Fibroblast of lung (primary cell): Measurements from ENCODE around the gene PRSS12. TPM values are rescaled to one million over a fixed set of nuclear protein-coding genes. Genes with fewer than 3 reads are reported as not detected.
"Not testable (repeated sequence)": the region's sequence is repeated elsewhere in the genome, so short reads cannot be mapped to it uniquely, and the experiment has no call there.

ENCODE experiments used
- DNase-seq, 2 donors: peaks; one replicate each; pipeline versions ENCODE4 v3.0.0 to v3.0.0-alpha.2; 2010; ENCODE audit warnings: low read depth in 2 of 2
- H2AFZ ChIP-seq: 2 replicates; pipeline ENCODE4 v1.5.1; 2012; ENCODE audit warnings: low read length, control low read depth, inconsistent platforms
- H3K27ac ChIP-seq: 2 replicates; pipeline ENCODE4 v1.5.1; 2011; ENCODE audit warnings: low read length, control low read depth; ENCODE audit not compliant: insufficient read depth
- H3K27me3 ChIP-seq: 2 replicates; pipeline ENCODE4 v1.5.1; 2011; ENCODE audit warnings: mild to moderate bottlenecking, low read length; ENCODE audit not compliant: control insufficient read depth, insufficient read depth
- H3K36me3 ChIP-seq: 2 replicates; pipeline ENCODE4 v1.5.1; 2011; ENCODE audit warnings: low read length; ENCODE audit not compliant: control insufficient read depth, insufficient read depth
- H3K4me1 ChIP-seq: 2 replicates; pipeline ENCODE4 v1.5.1; 2011; ENCODE audit warnings: low read length; ENCODE audit not compliant: control insufficient read depth, insufficient read depth; ENCODE audit errors: extremely low read depth
- H3K4me2 ChIP-seq: 2 replicates; pipeline ENCODE4 v1.5.1; 2011; ENCODE audit warnings: low read length, control low read depth; ENCODE audit not compliant: insufficient read depth; ENCODE audit errors: extremely low read depth
- H3K4me3 ChIP-seq, 4 experiments: fragments of 200-600 bp in 1 of 4; sonication (generic) in 1 of 4; replicated peaks in 1 of 4; 2 replicates each; pipeline ENCODE4 v1.5.1; 2011 to 2016; ENCODE audit warnings: low read length in 4 of 4, low read depth in 3 of 4, mild to moderate bottlenecking in 3 of 4, control low read depth in 2 of 4, inconsistent platforms in 1 of 4, mixed read lengths in 1 of 4; ENCODE audit not compliant: insufficient read depth in 1 of 4; ENCODE audit errors: control extremely low read depth in 1 of 4
- H3K79me2 ChIP-seq: 2 replicates; pipeline ENCODE4 v1.5.1; 2012; ENCODE audit warnings: mild to moderate bottlenecking, low read length, inconsistent platforms; ENCODE audit not compliant: control insufficient read depth, insufficient read depth
- H3K9ac ChIP-seq: 2 replicates; pipeline ENCODE4 v1.5.1; 2011; ENCODE audit warnings: mild to moderate bottlenecking, low read length, control low read depth; ENCODE audit not compliant: insufficient read depth
- H3K9me3 ChIP-seq: 2 replicates; pipeline ENCODE4 v1.5.1; 2012; ENCODE audit warnings: low read depth, low read length; ENCODE audit not compliant: control insufficient read depth, insufficient read depth
- H4K20me1 ChIP-seq: 2 replicates; pipeline ENCODE4 v1.5.1; 2011; ENCODE audit warnings: low read length; ENCODE audit not compliant: control insufficient read depth, insufficient read depth; ENCODE audit errors: extremely low read depth
- CTCF ChIP-seq, 2 donors: IDR thresholded peaks in 1 of 2; conservative IDR thresholded peaks in 1 of 2; 1 replicate in 1 of 2; 2 replicates in 1 of 2; pipeline ENCODE4 v1.5.1; 2011 to 2012; ENCODE audit warnings: low read length in 2 of 2, control low read depth in 1 of 2, inconsistent platforms in 1 of 2, low read depth in 1 of 2, mild to moderate bottlenecking in 1 of 2
- EZH2 ChIP-seq: IDR thresholded peaks from 2 replicates; pipeline ENCODE4 v1.5.1; 2012; ENCODE audit warnings: low read length, control low read depth, mild to moderate bottlenecking; ENCODE audit errors: missing control alignments
- polyA plus RNA-seq, 2 donors: library from polyadenylated mRNA; depleted of rRNA in 1 of 2; stranded (reverse) in 1 of 2; unstranded in 1 of 2; fragments of >200 nt; gene quantifications; 2 replicates each; pipeline ENCODE4 v1.2.1, GENCODE V29; 2011 to 2012; ENCODE audit warnings: missing spikeins in 1 of 2
- total RNA-seq: library from RNA; depleted of rRNA; stranded (reverse); fragments of >200 nt; gene quantifications from 2 replicates; pipeline ENCODE4 v1.2.1, GENCODE V29; 2014

The PRSS12 gene
- total and polyA plus RNA-seq, 2 donors (not counting 1 experiment from before 2014, with no cell fraction given): 59.9 to 104 TPM

DNA sequence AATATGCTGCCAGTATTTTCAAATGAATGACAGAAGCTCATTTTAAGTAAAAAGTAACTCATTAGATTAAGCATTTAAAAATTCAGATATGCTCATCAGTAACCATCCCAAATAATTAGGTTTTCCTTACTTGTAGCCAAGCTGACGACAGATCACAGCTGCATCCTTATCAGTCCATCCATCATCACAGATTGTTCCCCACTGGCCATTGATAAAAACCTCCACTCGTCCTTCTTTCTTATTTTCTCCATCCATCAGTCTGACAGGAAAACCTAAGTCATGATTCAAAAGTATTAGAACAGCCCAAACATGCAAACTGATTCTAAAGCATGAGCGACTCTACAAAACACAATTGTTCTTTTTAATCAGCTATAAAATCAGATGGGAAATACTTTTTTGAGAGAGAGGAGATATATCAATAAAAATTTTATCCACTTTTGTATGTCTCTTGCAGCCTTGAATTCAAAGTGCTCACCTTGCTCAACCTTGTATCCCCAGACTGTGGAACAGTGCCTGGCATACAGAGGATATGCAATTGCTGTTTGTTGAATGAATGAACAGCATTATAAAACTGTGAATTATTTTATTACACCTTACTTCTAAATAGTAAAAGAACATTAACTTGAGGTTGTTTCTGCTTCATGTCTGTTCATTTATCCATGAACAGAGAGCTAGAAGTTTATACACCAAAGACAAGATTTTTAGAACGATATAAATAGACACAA, 44.3 kb downstream of the PRSS12 start:
- Histone ChIP-seq H3K27me3 (no peaks in the 10 kb centered on the region), H3K4me1 (no peaks in the 10 kb centered on the region), H3K4me3 (no peak overlapping the region), H2AFZ (no peak overlapping the region), H3K9me3 (no peaks in the 10 kb centered on the region), H3K36me3 (peaks cover 4% of the 10 kb centered on the region), H4K20me1 (no peaks in the 10 kb centered on the region), H3K27ac (no peak overlapping the region), H3K79me2 (no peaks in the 10 kb centered on the region), H3K9ac (no peak overlapping the region), H3K4me2 (no peak overlapping the region)
- DNase-seq: peak in 1 of 2 donors; percentile 6
- TF ChIP-seq CTCF (conservative IDR thresholded peaks at IDR 0.05 in 1 of 2, IDR thresholded peaks at IDR 0.05 in 1 of 2; ENCODE audit: low read depth in 1 of 2, low read length in 2 of 2) (no peak), EZH2 (no peak)

GRCh38 chr4:118307643-118308042, 45.2 kb downstream of the PRSS12 start:
- H2AFZ ChIP-seq: no peak overlapping the region
- H3K4me2 ChIP-seq: no peak overlapping the region
- H3K9ac ChIP-seq: no peak overlapping the region
- peaks cover 2% of the 10 kb centered on the region for H3K36me3 ChIP-seq
- peak; percentile 6 for DNase-seq
- no peak overlapping the region for H3K27ac ChIP-seq
- H4K20me1 ChIP-seq: no peaks in the 10 kb centered on the region
- H3K4me3 ChIP-seq: no peak overlapping the region
- TF ChIP-seq CTCF (conservative IDR thresholded peaks at IDR 0.05 in 1 of 2, IDR thresholded peaks at IDR 0.05 in 1 of 2; ENCODE audit: low read depth in 1 of 2, low read length in 2 of 2): no peak
- TF ChIP-seq EZH2: no peak
- H3K9me3 ChIP-seq: no peaks in the 10 kb centered on the region
- H3K4me1 ChIP-seq: no peaks in the 10 kb centered on the region
- H3K79me2 ChIP-seq: no peaks in the 10 kb centered on the region
- no peaks in the 10 kb centered on the region for H3K27me3 ChIP-seq

GRCh38 chr4:118299619-118300018, 53.2 kb downstream of the PRSS12 start:
- not testable (repeated sequence) for H3K36me3 ChIP-seq, DNase-seq, H3K27ac ChIP-seq, H2AFZ ChIP-seq, H3K4me1 ChIP-seq, H3K4me2 ChIP-seq, H3K9ac ChIP-seq, H3K27me3 ChIP-seq, H3K79me2 ChIP-seq, H3K4me3 ChIP-seq, H3K9me3 ChIP-seq, H4K20me1 ChIP-seq
